T-helper 1 cell treated with Interleukin-12 subunit alpha and Interleukin-12 subunit beta and Interleukin-4 antibody, amounts not matched to agents 30 ng/mL and 1 ng/mL, for 36 hours (primary cell): ENCODE data around the gene AGXT. TPM values are rescaled to one million over a fixed set of nuclear protein-coding genes. Genes with fewer than 3 reads are reported as not detected.

Experiments
- intact Hi-C: fragments of 100-400 bp; cut with micrococcal nuclease; formaldehyde crosslinking; loops from one replicate; pipeline ENCODE4 v1.15.1; 2024
- total RNA-seq: library from RNA; stranded (reverse); gene quantifications from 2 replicates; pipeline ENCODE4 v1.2.3, GENCODE V29; 2022

Gene AGXT
- total RNA-seq, 1 donor from 2014 or later = not detected

DNA sequence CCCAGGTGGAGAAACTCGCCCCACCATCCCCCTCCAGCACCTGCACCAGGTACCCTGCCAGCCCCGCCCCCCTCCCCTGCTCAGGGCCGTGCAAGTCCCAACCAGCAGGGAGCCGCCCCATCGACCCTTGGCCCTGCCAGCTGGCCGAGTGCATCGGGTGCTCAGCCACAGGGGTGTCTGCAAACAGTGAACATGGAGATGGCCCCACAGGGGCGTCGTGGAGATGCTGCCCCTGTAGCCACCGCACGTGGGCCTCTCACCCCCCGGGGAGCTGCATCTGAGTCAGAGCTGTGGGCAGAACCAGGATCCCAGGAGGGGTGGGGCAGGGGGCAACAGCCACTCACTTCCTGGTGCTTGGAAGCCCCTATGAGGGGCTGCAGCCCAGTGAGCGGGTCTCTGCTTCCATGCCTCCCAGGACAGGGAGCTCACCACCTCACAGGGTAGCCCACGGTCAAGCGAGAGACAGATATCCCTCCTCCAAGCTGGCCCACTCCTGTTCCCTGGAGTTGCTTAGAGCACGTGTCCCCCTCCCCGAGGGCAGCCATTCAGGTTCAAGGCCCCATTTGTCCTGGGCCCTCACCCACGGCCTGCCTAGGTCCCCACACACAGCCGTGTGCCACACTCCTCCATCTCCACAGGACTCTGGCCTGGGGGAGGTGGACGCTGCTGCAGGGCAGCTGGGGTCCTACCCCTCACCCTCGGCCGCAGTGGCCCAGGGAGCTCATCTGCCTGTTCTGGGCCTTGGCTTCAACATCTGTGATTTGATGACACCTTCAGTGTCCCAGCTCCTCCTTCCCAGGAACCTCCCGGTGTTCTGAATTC, 28.5 kb downstream of the AGXT start:
- intact Hi-C loops = no loop called here

GRCh38 chr2:240898108-240898730, 29.6 kb downstream of the AGXT start:
- intact Hi-C loops = no loop called here

- intact Hi-C loops = no loop called here
Observed at GRCh38 chr2:240898731-240899467, 30.3 kb downstream of the AGXT start.

- intact Hi-C loops = no loop called here
Observed at GRCh38 chr2:240899468-240899865, 30.8 kb downstream of the AGXT start.

DNA sequence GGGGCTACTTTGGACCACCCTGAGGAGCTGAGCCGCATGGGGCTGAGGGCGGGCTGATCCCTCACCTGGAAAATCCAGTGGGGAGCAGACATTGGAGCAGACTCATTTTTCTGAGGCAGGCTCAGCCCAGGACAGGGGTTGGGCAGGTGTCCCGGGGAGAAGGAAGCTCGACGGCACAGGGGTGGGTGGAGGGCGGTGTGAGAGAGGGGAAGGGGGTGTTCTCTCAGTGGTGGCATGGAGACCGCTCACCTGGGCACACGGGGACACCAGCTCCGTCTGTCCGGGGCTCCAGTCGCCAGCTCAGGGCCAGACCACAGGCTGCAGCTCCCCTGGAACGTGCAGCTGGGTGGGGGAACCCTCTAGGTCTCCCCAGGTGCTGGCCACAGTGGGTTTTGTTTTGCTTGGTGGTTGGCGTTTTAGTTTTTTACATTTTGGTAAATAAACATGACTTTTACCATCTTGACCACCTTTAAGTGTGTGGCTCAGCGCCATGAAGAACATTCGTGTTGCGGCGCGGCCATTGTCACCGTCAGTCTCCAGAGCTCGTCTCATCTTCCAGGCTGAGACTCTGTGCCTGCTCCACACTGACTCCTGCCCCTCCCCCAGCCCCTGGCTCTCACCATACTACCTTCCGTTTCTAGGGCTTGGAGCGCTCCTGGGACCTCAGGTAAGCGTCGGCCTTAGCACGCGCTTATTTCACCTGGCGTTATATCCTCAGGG, 31.7 kb downstream of the AGXT start:
- intact Hi-C loops = no loop called here

DNA sequence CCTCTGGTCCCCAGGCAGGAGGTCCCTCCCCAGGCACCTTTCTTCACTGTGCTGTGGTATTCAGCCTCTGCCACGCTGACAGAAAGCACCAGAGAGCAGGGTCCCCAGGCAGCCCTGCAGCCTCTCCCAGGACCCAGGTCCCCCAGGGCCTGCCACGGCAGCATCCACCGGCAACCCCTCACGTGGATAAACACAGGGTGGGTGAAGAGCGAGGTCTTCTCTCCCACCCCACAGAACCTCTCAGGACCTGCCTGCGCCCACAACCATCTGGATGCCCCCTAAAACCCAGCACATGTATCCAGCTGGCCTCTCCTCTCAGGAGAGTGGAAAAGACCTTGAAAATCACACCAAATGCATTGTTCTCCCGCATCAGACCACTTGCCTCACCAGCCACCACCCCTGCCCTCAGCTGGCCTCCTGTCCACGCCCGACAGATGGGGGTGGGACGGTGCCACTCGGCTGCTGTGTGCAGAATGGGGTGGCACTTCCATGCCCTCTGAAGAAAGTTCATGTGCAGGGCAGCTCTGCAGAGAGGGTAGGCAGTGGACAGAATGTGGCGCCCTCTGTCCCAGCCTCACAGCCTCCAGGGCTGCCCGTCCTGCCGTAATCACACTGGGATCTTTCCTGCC, 33.5 kb downstream of the AGXT start:
- intact Hi-C loops = no loop called here

DNA sequence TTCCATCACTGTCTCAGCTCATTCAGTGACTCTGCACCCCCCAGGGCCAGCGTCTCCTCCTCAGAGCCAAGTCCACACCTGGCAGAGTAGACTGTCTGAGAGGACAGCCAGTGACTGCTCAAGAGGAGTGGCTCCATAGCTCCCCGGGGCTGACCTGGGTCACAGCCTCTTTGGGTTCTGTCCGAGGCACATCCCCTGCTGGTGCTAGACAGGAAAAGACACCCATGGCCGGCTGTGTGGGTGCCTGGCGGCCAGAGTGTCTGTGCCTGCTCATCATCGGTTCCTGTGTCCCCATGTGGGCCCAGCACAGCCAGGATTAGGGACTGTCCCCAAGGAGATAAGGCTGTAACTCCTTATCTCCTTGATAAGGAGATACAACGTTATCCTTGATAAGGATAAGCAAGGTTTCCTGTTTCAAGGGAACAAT, 34.0 kb downstream of the AGXT start:
- intact Hi-C loops = no loop called here

DNA sequence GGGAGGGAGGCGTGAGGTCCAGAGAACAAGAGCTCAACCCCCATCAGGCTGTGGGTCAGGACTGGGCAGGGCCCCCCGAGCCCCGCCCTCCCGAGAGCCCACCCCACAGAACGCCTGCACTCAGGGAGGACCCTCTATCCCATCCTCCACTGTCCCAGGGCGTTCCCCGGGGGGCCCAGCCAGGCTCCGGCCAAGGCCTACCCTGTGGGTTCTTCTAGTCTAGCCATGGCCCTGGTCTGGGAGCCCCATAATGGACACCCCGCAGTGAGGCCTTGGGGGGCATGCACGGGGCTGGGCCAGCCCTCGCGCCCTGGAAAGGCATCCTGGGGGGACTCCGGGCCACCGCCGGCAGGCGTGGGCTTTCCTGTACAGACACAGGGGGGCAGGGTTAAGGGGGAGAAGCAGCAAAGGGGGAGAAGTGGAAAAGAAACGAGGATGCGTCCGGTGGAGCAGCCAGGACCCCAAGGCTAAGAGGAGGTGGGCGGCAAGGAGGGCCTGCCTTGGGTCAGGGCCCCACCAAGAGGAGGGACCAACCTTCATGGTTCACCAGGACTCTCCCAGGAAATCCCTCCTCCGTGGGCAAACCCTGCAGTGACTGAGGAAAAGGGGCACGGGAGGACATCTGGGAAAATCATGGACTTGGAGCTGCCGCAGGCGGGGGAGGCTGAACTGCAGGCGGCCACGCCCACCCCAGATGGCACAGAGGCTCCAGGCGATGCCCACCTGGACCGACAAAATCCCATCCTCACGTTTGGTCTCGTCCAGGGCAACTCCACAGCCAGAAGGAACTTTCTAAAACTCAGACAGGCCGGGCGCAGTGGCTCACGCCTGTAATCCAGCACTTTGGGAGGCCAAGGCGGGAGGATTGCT, 34.8 kb downstream of the AGXT start:
- intact Hi-C loops = no loop called here

DNA sequence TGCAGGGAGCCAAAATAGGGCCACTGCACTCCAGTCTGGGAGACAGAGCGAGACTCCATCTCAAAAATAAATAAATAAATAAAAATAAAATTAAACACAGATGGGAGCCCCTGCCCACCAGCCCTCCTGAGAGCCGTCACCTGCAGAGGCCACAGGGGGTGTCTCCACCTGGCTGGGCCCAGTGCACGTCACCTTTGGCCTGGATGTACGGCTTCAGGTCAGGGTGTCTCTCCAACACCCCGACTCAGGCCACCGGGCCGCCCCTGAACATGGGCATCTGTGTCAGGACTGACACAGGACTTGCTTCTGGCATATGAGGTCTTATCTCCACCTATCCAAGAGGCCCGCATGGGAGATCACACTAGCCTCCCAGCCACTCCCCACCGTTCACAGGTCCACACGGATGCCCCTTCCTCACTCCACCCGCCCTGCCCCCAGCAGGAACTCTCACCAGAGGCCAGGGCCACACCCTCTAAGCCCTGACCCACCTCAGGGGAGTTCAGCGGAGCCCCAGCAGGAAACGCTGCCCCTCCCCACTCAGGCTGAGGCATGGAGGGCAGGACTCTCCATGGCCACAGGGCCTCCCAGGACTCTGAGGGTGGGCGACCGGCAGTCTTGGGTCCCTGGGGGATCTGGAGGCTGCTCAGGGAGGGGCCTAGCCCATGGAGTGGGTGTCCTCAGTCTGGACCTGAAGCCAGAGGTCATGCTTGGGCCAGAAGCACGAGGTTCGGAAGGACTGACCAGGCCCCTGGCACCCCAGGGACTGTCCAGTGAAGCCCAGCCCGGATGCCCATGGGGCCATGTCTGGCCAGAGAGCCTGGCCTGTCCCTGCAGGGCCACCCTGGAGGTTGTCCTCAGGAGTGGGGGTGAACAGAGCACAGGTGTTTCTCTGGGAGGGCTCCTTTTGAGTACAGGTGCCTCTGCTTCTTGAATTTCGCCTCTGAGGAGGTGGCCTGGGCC, 35.9 kb downstream of the AGXT start:
- intact Hi-C loops = no loop called here

DNA sequence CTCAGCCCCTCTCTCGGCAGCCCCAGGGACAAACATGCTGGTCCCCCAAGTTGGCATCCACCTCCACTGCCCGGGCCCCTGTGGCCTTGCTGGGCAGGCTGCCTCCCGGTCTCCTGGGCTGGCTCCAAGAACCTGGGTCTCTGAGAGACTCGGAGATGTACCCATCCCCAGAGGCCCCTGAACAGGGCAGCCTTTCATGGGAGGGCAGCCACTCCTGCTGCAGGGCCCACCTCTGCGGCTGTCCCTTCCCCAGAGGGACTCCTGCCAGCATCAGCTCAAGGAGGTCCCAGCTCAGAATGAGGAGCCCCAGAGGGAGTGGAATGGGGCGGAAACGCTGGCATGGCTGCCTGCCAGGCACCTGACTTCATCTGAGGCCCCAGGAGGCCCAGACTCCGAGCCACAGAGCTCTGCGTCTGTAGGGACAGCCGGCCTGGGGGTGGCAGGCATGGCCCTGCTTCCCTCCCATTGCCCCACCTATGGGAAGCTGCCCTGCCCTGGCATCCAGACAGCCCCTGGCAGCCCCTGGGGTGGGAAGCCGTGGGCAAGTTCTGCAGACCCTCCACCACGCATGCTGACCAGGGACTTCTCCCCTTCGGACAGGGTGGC, 36.7 kb downstream of the AGXT start:
- intact Hi-C loops = no loop called here

DNA sequence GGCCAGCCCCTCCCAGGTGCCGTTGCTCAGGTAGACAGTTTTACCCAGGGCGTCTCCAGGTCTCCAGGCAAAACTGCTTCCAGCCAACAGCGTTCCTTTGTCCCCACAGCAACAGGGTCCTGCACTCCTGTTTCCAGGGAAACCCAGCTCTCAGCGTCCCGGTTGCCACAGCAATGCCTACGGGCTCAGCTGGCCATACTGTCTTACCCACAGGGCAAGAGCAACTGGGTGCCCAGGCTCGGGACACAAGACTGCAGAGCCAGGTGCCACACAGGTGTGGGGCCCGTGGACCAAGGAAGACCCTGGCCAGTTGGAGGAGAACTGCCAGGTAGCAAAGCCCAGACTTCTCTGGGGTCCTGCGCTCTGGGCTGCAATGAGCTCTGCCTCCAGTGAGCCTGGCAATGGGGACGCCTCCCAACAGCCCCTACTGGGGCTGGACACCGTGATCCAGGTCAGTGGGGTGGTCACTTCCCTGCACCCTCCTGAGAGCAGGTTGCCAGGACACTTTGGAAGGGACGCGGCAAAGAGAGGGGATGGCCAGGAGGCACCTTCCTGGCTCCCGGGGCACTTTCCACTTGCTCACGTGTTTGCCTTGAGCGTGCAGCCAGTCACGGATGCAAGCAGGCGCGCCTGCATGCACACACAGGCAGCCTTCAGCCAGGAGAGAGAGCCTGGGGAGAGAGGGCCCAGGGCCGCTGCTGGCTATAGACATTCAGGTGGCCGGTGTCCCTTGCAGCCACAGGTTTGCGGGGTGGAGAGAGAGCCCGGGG, 37.7 kb downstream of the AGXT start, which contains the start of gene CROCC2:
CROCC2 (plus strand) TSS at position 196 of the 770 bp plus-strand sequence; CDS start at position 374, 178 bp downstream.
- intact Hi-C loops = no loop called here

DNA sequence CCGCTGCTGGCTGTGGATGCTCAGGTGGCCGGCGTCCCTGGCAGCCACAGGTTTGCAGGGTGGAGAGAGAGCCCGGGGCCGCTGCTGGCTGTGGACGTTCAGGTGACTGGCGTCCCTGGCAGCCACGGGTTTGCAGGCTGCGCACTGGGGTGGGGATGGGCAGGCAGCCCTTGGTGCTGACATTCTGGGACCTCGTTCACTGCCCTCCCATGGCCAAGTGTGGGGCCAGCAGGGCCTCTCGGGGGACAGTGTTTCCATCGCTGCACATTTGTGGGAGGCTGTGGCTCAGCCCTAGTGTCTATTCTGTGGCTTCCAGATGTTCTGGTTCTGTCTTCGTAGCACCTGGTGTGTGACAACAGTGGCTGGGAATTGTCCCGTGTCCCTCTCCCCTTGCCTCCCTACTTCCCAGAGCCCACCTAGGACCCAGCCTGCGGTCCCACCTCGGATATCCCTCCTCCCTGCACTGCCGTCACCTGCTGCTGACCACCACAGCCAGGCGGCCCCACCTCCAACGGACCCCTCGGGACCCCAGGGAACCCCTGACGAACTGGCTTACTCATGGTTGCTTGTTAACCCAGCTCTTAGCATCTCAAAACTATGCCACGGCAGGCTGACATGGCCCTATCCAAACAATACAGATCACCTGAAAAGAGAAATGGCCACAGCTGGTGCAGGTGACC, 38.4 kb downstream of the AGXT start:
- intact Hi-C loops = no loop called here

- intact Hi-C loops = no loop called here
Observed at GRCh38 chr2:240909216-240909974, 40.8 kb downstream of the AGXT start.

- intact Hi-C loops = loop anchor here (5.0 kb wide), 2 partner anchors 126 to 236 kb away; partner anchors contain the start of gene PASK
Observed at GRCh38 chr2:240911641-240912265, 43.1 kb downstream of the AGXT start.
